Mononuclear cell (primary cell): ENCODE data around the gene CDHR5. TPM values are rescaled to one million over a fixed set of nuclear protein-coding genes. Genes with fewer than 3 reads are reported as not detected.
"Not testable (repeated sequence)": the region's sequence is repeated elsewhere in the genome, so short reads cannot be mapped to it uniquely, and the experiment has no call there.

Source experiments
- H3K27me3 ChIP-seq: 2 replicates; pipeline ENCODE4 v1.6.0; 2011; ENCODE audit warnings: low read length, control low read depth; ENCODE audit not compliant: insufficient read depth
- H3K4me1 ChIP-seq: 2 replicates; pipeline ENCODE4 v1.5.1; 2011; ENCODE audit warnings: mild to moderate bottlenecking, low read length, control low read depth; ENCODE audit not compliant: insufficient read depth
- H3K4me3 ChIP-seq: 2 replicates; pipeline ENCODE4 v1.5.1; 2011; ENCODE audit warnings: mild to moderate bottlenecking, low read length, moderate library complexity
- H3K9me3 ChIP-seq: 2 replicates; pipeline ENCODE4 v1.5.1; 2011; ENCODE audit warnings: low read depth, mild to moderate bottlenecking, control low read depth, low read length
- total RNA-seq: library from RNA; depleted of rRNA; stranded (reverse); fragments of >200 nt; gene quantifications from one replicate; pipeline ENCODE4 v1.2.3, GENCODE V29; 2012

The CDHR5 gene
- total RNA-seq, 1 donor, result 0.10 TPM

DNA sequence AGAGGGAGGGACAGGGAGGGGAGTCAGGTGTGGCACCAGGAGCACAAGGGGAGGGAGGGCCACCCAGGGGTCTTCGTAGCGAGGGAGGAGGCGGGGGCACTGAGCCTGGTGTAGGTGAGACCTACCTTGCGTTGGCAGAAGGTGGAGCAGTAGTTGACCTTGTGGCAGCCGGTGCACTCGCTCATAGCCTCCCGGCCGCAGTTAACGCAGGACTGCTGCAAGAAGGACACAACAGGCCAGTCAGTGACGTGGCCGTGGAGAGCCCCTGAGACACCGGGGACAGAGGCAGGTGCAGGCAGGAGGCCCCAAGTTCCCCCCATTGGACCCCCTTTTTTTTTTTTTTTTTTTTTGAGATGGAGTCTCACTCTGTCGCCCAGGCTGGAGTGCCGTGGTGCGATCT lies 29.1 kb upstream of the CDHR5 start:
- no peaks in the 10 kb centered on the region for H3K4me1 ChIP-seq
- no peaks in the 10 kb centered on the region for H3K27me3 ChIP-seq
- H3K4me3 ChIP-seq, result no peak overlapping the region
- H3K9me3 ChIP-seq, result no peaks in the 10 kb centered on the region

- H3K9me3 ChIP-seq, H3K27me3 ChIP-seq: not testable (repeated sequence)
Observed at GRCh38 chr11:653136-653535, 28.4 kb upstream of the CDHR5 start.

GRCh38 chr11:650482-650881 lies 25.7 kb upstream of the CDHR5 start:
- Histone ChIP-seq H3K4me1 (no peaks in the 10 kb centered on the region), H3K9me3 (no peaks in the 10 kb centered on the region), H3K27me3 (no peaks in the 10 kb centered on the region), H3K4me3 (no peak overlapping the region)

More at GRCh38 chr11:653136-653535, 28.4 kb upstream of the CDHR5 start:
- not testable (repeated sequence) for H3K4me3 ChIP-seq, H3K4me1 ChIP-seq

DNA sequence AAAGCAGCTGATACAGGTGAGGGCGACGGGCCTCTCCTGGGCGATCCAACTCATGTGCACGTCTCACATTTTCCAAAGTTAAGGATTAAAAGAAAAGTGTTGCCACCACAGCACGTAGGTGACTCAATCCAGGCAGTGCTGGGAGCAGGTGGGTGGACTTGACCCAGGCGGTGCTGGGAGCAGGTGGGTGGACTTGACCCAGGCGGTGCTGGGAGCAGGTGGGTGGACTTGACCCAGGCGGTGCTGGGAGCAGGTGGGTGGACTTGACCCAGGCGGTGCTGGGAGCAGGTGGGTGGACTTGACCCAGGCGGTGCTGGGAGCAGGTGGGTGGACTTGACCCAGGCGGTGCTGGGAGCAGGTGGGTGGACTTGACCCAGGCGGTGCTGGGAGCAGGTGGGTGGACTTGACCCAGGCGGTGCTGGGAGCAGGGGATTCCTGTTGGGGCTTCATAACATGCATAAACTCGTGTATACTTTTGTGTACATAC lies 23.0 kb upstream of the CDHR5 start:
- not testable (repeated sequence) for H3K9me3 ChIP-seq, H3K4me1 ChIP-seq, H3K27me3 ChIP-seq, H3K4me3 ChIP-seq

DNA sequence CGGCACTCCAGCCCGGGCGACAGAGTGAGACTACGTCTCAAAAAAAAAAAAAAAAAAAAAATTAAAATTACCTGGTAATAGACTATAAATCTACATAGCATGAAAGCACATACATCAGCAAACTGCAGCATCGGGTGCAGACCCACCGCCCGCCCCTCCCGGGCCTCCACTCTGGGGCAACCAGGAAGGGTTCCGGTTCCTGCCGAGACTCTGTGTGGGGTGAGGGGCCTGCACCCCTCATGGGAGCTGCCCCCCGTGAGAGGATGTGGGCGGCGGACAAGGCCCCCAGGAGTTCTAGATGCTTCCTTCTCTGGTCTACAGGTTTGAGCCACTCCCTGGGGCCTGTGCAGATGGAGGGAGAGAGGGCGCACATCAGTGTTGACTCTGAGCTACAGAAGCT lies 21.5 kb upstream of the CDHR5 start:
- no peaks in the 10 kb centered on the region for H3K9me3 ChIP-seq
- no peak overlapping the region for H3K4me3 ChIP-seq
- H3K27me3 ChIP-seq, result no peaks in the 10 kb centered on the region
- H3K4me1 ChIP-seq, result peaks cover under 1% of the 10 kb centered on the region

DNA sequence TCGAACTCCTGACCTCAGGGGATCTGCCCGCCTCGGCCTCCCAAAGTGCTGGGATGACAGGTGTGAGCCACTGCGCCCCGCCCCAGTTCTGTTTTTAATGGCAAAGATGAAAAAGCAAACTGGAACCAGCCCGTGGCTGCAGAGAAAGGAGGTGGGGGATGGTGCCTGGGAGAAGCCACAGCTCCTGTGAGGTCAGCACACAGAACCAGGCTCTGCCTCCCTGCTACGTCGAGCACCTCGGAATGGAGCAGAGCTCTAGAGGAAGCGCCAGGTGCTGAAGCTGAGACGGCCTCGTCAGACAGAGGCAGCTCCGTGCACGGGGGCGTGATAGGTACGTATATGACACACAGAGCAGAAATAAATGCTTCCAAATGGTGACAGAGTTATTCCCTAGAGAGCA lies 20.8 kb upstream of the CDHR5 start:
- H3K27me3 ChIP-seq, result no peaks in the 10 kb centered on the region
- no peaks in the 10 kb centered on the region for H3K9me3 ChIP-seq
- H3K4me3 ChIP-seq, result no peak overlapping the region
- H3K4me1 ChIP-seq, result peaks cover 7% of the 10 kb centered on the region

GRCh38 chr11:643849-644738 lies 19.3 kb upstream of the CDHR5 start:
- H3K27me3 ChIP-seq, result peaks cover 2% of the 10 kb centered on the region
- H3K4me3 ChIP-seq, result no peak overlapping the region
- peaks cover 11% of the 10 kb centered on the region for H3K4me1 ChIP-seq
- H3K9me3 ChIP-seq, result no peaks in the 10 kb centered on the region

GRCh38 chr11:643366-643765 lies 18.6 kb upstream of the CDHR5 start:
- H3K27me3 ChIP-seq, result peaks cover 9% of the 10 kb centered on the region
- H3K9me3 ChIP-seq, result no peaks in the 10 kb centered on the region
- H3K4me3 ChIP-seq, result no peak overlapping the region
- H3K4me1 ChIP-seq, result peaks cover 11% of the 10 kb centered on the region

DNA sequence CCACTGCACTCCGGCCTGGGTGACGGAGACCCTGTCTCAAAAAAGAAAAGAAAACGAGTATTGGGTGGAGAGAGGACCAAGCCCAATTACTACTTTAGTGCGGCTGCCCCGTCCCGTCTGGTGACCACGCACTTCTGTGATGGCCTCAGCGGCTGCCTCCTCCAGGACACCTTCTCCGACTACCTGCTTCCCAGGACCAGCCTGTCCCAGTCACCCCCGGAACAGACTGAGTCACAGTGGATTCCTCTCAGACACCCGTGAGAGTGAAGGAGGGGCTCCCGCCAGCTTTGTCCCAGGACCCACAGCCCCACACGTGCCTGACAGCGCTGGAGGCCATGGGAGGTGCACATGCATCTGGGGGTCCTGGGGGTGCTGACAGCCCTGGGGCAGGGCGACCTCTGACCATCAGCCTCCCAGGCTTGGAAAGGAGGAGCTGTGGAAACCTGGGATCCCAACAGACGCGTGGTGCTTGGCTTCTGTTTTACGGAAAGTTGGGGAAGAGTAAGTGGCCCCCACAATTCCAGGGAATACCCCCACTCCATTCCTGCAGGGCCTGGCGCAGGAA lies 17.1 kb upstream of the CDHR5 start:
- Histone ChIP-seq H3K9me3 (no peaks in the 10 kb centered on the region), H3K4me1 (peaks cover 11% of the 10 kb centered on the region), H3K4me3 (no peak overlapping the region), H3K27me3 (peaks cover 19% of the 10 kb centered on the region)

DNA sequence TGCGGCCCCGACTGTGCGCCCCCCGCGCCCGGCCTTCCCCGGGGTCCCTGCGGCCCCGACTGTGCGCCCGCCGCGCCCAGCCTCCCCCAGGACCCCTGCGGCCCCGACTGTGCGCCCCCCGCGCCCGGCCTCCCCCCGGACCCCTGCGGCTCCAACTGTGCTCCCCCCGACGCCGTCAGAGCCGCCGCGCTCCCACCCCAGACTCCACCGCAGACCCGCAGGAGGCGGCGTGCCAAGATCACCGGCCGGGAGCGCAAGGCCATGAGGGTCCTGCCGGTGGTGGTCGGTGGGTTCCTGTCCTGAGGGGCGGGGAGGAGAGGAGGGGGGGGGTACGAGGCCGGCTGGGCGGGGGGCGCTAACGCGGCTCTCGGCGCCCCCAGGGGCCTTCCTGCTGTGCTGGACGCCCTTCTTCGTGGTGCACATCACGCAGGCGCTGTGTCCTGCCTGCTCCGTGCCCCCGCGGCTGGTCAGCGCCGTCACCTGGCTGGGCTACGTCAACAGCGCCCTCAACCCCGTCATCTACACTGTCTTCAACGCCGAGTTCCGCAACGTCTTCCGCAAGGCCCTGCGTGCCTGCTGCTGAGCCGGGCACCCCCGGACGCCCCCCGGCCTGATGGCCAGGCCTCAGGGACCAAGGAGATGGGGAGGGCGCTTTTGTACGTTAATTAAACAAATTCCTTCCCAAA lies 15.4 kb upstream of the CDHR5 start:
- Histone ChIP-seq H3K4me3 (no peak overlapping the region), H3K4me1 (peaks cover 11% of the 10 kb centered on the region), H3K27me3 (peaks cover 24% of the 10 kb centered on the region), H3K9me3 (no peaks in the 10 kb centered on the region)

DNA sequence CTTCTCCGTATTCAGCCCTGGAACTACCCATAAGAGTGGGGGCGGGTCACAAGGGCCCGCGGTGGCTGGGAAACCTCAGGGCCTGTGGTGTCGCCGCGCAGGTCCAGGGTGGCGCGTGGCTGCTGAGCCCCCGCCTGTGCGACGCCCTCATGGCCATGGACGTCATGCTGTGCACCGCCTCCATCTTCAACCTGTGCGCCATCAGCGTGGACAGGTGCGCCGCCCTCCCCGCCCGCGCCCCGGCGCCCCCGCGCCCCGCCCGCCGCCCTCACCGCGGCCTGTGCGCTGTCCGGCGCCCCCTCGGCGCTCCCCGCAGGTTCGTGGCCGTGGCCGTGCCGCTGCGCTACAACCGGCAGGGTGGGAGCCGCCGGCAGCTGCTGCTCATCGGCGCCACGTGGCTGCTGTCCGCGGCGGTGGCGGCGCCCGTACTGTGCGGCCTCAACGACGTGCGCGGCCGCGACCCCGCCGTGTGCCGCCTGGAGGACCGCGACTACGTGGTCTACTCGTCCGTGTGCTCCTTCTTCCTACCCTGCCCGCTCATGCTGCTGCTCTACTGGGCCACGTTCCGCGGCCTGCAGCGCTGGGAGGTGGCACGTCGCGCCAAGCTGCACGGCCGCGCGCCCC lies 14.7 kb upstream of the CDHR5 start:
- H3K4me3 ChIP-seq, result no peak overlapping the region
- no peaks in the 10 kb centered on the region for H3K9me3 ChIP-seq
- H3K27me3 ChIP-seq, result peaks cover 24% of the 10 kb centered on the region
- H3K4me1 ChIP-seq, result peaks cover 11% of the 10 kb centered on the region

- H3K4me3 ChIP-seq, result no peak overlapping the region
Observed at GRCh38 chr11:638631-639331, 14.0 kb upstream of the CDHR5 start.

DNA sequence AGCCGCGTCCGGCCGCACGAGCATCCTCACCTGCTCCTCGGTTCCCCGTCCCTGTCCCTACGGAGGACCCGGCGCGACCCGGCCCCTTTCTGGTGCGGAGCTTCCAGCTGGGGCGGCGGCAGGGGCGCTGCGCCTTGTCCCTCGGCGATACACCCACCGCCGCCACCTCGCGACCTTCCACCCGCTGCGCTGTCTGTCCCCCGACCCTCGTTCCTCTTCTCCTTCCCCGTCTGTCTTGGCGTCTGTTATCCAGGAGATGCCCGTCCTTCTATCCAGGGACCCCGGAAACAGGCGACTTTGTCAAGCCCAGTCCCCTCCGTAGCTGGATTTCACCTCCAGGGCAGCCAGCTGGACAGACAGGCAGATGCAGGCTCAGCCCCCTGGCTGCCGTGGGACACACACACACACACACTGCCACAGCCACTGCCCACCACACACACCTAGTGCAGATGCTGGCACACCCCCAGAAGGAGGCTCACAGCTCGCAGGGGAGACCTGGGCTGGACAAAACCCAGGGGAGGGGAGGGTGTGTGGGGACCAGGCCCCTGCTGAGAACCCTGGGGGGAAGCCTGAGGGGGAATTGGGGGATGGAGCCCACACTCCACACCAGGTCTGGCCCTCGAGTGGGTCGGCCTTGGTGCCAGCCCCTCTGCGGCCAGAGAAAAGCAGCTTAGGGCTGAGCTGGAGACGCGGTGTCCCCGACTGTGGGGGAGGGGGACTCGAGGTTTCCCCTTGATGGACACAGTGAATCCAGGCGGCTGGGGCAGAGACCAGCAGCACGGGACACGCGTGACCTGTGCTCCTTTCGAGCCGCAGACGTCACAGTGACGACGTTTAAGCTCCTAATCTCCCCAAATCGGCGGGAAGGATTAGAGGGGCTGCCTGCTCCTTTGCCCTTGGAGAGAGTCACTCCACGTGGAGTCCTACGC lies 13.1 kb upstream of the CDHR5 start:
- peaks cover 11% of the 10 kb centered on the region for H3K4me1 ChIP-seq
- H3K4me3 ChIP-seq, result no peak overlapping the region
- H3K27me3 ChIP-seq, result peaks cover 24% of the 10 kb centered on the region
- H3K9me3 ChIP-seq, result no peaks in the 10 kb centered on the region

More at GRCh38 chr11:638631-639331, 14.0 kb upstream of the CDHR5 start:
- Histone ChIP-seq H3K27me3 (peaks cover 24% of the 10 kb centered on the region), H3K9me3 (no peaks in the 10 kb centered on the region), H3K4me1 (peaks cover 11% of the 10 kb centered on the region)

- Histone ChIP-seq H3K4me1 (peaks cover 11% of the 10 kb centered on the region), H3K4me3 (no peak overlapping the region), H3K9me3 (no peaks in the 10 kb centered on the region), H3K27me3 (peaks cover 24% of the 10 kb centered on the region)
Observed at GRCh38 chr11:637333-637592, 12.5 kb upstream of the CDHR5 start.
